ENCODE results near the gene DES.

The DES gene

DNA sequence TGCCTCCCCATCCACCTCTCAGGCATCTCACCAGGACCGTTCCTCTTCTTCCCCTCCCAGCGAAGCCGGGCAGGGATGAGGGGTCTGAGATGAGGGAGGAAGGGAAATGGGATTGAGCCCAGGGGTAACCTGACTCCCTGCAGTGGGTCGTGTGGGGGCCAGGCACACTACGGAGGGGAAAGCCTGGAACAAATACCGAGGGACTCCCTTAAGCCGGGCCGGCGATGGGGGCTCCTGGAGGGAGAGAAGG, 16.2 kb downstream of the DES start:
- TF ChIP-seq CTCF (IDR thresholded peaks at IDR 0.05; ENCODE audit: insufficient read depth, low read depth, low read length, missing control alignments) = no peak
- DNase-seq (ENCODE audit: low read depth) = no peak
- H3K4me3 ChIP-seq (ENCODE audit: low read length) = no peak overlapping the region

GRCh38 chr2:219434718-219435525, 16.7 kb downstream of the DES start, which contains the start of gene SPEG:
Gene SPEG, plus strand, starts transcription at chr2:219434843. Its CDS starts 135 bp downstream, at chr2:219434978.
- no peak within 1 kb of the TSS for H3K4me3 ChIP-seq (ENCODE audit: low read length)
- no peak for DNase-seq (ENCODE audit: low read depth)
- TF ChIP-seq CTCF (IDR thresholded peaks at IDR 0.05; ENCODE audit: insufficient read depth, low read depth, low read length, missing control alignments) = no peak

DNA sequence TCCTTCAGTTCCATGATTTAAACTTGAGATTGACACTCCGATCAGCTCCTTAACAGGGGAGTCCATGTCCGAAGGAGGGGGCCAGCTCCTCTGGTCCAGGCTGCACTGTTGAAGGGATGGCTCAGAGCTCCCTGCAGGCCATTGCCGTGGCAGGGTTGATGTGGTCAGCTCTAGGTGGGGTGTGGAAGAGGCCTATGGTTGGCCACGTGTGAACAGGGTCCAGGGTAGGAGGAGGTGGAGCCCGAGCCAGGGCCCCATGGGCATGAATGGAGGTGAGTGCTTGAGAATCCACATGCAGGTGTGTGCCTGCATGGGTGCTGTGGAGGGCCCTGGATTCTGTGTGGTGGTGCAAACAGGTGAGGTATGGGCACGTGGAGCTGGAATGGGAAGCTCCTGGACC, 17.5 kb downstream of the DES start:
- no peak for DNase-seq (ENCODE audit: low read depth)
- no peak for TF ChIP-seq CTCF (IDR thresholded peaks at IDR 0.05; ENCODE audit: insufficient read depth, low read depth, low read length, missing control alignments)
- H3K4me3 ChIP-seq (ENCODE audit: low read length) = no peak overlapping the region

GRCh38 chr2:219436491-219436890, 18.3 kb downstream of the DES start:
- DNase-seq (ENCODE audit: low read depth) = no peak
- no peak for TF ChIP-seq CTCF (IDR thresholded peaks at IDR 0.05; ENCODE audit: insufficient read depth, low read depth, low read length, missing control alignments)

GRCh38 chr2:219437141-219437540, 19.0 kb downstream of the DES start:
- no peak overlapping the region for H3K4me3 ChIP-seq (ENCODE audit: low read length)
- DNase-seq (ENCODE audit: low read depth) = no peak
- no peak for TF ChIP-seq CTCF (IDR thresholded peaks at IDR 0.05; ENCODE audit: insufficient read depth, low read depth, low read length, missing control alignments)

More at GRCh38 chr2:219436491-219436890, 18.3 kb downstream of the DES start:
- no peak overlapping the region for H3K4me3 ChIP-seq (ENCODE audit: low read length)

GRCh38 chr2:219437690-219438206, 19.6 kb downstream of the DES start:
- no peak for TF ChIP-seq CTCF (IDR thresholded peaks at IDR 0.05; ENCODE audit: insufficient read depth, low read depth, low read length, missing control alignments)
- H3K4me3 ChIP-seq (ENCODE audit: low read length) = no peak overlapping the region
- DNase-seq (ENCODE audit: low read depth) = no peak

DNA sequence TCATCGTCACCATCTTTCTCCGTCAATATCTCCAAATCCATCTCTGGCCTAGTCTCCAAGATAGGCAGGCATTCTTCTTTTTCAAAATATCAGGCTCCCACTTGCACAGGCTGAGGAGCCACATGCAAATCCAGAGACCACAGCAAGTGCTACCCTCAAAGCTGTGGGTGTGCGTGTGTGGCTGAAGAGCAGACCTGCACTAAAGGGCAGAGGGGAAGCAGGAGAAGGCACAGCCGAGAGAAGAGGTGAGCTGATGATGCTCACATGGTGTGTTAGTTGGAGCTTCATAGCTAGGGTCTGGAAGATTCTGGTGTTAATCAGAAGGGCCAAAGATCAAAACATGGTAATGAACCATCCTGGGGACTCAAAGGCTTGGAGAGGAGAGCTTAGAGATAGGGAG, 20.3 kb downstream of the DES start:
- H3K4me3 ChIP-seq (ENCODE audit: low read length) = no peak overlapping the region
- DNase-seq (ENCODE audit: low read depth) = no peak
- TF ChIP-seq CTCF (IDR thresholded peaks at IDR 0.05; ENCODE audit: insufficient read depth, low read depth, low read length, missing control alignments) = no peak

All from epithelial cell of esophagus (primary cell).